HG03575 (cell line): Measurements from ENCODE around the gene RHBDF1.

Experiments
- ATAC-seq: cut with Tn5 transposase; IDR thresholded peaks from one replicate; pipeline ENCODE4 v1.9.1; 2021; ENCODE audit not compliant: unreplicated experiment, insufficient number of reproducible peaks, low FRiP score; ENCODE audit errors: extremely low read depth

Gene RHBDF1, protein sequence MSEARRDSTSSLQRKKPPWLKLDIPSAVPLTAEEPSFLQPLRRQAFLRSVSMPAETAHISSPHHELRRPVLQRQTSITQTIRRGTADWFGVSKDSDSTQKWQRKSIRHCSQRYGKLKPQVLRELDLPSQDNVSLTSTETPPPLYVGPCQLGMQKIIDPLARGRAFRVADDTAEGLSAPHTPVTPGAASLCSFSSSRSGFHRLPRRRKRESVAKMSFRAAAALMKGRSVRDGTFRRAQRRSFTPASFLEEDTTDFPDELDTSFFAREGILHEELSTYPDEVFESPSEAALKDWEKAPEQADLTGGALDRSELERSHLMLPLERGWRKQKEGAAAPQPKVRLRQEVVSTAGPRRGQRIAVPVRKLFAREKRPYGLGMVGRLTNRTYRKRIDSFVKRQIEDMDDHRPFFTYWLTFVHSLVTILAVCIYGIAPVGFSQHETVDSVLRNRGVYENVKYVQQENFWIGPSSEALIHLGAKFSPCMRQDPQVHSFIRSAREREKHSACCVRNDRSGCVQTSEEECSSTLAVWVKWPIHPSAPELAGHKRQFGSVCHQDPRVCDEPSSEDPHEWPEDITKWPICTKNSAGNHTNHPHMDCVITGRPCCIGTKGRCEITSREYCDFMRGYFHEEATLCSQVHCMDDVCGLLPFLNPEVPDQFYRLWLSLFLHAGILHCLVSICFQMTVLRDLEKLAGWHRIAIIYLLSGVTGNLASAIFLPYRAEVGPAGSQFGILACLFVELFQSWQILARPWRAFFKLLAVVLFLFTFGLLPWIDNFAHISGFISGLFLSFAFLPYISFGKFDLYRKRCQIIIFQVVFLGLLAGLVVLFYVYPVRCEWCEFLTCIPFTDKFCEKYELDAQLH

DNA sequence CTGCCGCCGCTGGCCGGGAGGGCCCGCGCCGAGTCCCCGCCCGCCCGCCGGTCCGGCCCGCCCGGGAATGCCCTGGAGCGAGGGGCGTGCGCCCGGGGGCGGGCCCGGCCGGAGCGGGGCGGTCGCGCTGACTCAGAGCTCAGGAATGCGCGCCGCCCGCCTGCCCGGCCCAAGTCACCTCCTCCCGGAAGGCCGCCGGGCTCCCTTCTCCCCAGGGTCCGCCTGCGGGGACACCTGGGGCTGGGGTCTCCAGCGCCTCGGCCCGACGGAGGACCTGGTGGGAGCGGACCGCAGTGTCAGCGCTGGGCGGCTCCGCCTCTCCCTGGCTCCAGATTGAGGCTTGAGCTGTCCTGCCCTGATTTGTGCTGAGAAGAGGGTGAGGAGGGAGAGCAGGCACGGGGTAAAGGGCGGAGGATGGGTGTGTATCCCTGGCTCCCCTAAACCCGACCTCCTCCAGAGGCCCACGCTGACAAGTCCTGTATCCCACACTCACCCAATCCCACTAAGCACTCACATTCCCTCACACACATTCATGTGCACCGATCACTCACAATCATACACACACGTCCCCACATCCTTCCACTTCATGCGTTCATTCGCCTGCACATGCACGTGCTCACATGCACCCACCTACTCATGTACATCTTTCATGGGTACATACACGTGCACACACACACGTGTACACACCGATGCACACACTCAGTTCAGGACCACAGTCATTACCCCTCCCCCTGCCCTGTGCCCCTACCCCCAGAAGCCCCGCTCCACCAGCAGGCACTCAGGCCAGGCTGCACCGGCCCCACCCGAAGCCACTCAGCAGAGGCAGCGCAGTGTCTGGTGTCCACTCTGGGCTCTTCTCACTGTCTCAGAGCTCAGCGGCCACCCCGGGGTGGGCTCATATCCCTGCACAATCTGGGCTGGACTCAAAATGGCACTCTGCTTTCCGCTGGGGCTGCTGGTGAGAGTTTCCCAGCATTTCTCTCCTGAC, at the start of gene RHBDF1:
Gene RHBDF1 (minus strand): TSS at position 71 of the 988 bp plus-strand sequence. CDS start 7,616 bp downstream, outside the sequence.
- no peak for ATAC-seq

DNA sequence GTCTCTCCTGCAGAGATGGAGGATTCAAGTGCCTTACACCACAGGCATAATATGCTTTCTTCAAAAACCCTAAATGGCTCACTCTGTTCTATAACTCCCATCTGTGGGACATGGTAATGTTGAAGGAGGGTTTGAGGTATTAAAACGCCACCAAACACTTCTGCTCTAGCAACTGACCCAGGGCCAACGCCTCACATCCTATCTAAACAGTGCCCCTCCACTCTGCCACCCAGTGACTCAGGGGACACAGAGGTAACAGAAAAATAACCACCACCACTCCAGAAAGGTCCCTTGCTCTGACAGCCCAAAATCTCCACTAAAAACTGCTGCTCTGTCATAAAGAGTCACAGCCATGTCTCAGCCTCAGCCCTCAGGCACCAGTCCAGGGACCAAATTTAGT, 48.3 kb upstream of the RHBDF1 start:
- no peak for ATAC-seq

DNA sequence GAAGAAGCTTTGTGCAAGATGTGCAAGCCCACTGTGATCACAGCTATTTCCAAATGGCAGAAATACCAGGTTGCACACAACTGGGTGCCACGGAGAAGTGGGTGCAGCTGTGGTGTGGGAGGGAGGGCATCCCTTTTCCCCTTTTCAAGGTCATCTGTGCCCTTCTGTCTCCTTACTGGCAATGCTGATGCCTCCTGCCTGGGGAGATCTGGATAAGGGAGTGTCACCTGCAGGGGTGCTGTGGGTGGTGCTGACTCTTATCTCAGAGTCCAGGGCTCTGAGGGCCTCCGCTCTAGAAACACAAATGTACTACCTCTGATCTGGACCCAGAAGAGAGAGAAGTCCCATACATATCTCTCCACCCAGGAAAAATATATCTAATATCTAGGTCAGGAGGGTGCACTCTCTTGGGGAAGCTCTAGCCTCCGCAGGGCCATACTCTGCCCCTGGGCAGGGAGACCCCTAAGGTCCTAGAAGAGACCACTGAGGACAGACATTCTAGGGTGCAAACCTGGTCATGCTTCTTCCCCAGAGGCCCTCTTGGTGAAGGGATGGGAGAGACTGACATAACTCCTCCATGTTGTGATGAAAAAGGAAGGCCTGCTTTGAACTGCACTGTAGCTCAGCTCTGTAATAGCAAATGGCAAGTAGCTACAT, 47.5 kb upstream of the RHBDF1 start:
- ATAC-seq: no peak

DNA sequence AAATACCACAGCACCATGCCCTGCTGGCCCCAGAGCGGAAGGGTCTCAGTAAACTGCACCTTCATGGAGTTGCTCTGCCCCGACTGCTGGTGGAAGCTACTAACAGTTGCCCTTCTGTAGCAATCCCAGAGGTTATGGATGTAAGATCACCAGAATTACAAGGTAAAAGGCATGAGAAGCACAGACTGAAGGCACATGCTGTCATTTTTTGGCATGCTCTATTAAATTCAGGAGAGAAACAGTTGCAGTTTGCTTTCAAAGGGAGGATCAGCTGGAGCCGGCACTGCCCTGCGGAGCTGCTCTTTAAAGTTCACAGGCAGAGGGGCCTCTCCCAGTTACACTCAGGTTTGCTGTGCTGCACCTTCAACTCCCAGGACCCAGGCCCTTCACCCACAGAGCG, 46.9 kb upstream of the RHBDF1 start:
- ATAC-seq: no peak

DNA sequence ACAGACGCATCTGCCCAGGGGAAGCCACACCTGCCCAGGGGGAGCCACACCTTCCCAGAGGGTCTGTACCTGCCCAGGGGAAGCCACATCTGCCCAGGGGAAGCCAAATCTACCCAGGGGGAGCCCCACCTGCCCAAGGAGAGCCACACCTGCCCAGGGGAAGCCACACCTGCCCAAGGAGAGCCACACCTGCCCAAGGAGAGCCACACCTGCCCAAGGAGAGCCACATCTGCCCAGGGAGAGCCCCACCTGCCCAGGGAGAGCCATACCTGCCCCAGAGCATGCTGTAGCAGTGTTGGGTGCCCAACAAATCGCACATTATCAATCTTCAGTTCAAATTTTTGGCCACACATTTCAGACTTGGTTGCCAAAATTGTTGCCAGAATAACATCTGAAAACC, 46.4 kb upstream of the RHBDF1 start:
- no peak for ATAC-seq

DNA sequence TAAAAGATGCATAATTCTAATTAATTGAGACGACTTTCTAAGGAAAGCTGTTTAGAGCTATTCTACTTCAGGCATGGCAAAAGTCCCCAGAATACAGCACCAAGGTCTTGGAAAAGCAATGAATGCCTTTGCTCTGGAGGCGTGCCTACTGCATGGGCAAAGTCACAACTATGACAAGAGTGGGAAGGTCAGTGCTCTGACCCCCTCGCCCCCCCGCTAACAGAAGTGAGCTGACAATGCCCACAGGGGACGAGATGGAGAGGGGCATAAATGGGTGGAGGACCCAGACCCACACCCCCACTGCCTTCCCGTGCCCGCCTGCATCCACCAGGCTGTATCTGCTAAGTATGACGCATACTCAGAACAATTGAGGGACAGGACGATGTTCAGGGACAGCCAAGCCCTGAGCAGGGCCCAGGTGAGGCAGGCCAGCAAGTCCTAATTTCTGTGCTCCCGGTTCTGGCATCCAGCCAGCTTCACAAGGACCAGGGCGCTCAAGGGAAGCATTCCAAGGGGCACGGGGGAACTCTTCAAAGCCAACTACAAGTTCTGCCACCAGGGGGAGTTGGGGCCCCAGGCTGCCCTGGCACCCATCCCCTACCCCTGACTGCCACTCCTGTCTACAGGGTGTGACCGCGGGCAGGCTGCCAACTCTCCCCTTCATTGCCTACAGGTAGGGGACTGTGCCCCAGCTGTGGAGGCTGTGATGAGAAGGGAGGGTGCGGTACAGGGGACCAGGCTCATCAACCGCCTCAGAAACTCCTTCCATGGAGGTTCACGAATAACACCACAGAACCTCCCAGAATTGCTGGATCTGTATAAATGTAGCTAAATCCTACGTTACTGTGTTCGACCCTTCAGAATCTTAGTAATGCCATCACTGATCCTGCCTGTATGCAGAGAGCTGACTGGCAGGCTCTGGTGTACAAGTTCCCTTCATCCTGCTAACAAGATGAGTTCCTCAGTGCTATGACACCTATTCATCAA, 45.2 kb upstream of the RHBDF1 start:
- ATAC-seq: no peak

DNA sequence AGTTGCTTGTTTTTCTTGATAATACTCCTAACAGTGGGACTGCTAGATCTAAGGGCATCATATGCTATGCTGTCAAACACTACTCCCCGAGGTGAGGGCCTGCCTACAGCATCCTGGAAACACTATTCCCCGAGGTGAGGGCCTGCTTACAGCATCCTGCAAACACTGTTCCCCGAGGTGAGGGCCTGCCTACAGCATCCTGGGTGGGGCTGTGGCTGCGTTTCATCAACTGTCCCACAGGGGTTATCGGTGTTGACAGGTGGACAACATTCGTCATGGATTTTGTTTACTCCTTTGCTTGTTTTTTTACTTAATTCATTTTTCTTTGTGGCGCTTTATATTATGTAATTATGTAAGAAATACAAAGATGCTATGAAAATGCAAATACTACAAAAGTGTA, 43.6 kb upstream of the RHBDF1 start:
- no peak for ATAC-seq

DNA sequence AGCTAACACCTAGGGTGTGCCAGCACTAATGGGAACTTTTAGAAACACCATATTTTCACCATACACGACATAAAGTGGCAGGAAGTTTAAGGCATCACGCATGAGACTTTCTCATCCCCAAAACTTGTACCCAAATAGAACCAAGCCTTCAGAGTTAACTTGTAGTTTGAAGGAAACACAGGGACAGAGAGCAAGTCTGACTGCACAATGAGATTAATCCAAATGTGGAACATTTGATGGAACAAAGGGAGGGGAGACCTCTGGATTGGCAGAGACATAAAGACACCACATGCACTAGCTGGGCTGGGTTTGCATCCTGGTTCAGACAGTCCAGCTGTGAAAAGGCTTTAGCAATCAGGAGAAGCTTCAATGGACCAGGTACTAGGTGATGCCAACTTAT, 41.9 kb upstream of the RHBDF1 start:
- no peak for ATAC-seq

DNA sequence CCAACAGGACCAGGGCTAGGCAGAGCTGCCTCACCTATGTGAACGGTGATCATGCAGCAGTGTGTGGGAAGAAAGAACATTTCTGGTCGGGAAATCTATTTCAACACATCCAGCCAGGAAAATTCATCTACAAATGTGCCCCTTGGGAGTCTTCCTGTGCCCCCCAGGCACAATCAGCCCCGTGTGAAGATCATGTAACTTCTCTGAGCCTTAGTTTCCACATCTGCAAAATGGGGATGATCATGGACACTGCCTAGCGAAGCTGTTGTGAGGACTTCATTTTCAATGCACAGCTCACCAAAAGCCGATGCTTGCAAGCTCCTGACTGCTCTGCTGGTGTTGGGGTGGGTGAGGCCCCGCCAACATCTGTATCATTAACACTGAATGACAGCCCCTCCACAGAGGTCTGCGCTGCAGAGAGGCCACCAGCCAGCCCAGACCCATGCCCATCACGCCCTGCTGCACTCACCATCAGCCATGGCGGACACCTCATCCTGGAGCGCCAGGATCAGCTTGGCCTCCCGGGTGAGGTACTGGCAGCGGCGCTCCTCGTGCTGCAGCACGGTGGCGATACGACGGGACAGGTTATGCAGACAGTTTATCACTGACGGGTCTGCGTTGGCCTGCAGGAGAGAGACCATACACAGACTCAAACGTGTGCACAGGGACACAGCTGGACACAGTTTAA, 39.9 kb upstream of the RHBDF1 start:
- ATAC-seq: no peak

DNA sequence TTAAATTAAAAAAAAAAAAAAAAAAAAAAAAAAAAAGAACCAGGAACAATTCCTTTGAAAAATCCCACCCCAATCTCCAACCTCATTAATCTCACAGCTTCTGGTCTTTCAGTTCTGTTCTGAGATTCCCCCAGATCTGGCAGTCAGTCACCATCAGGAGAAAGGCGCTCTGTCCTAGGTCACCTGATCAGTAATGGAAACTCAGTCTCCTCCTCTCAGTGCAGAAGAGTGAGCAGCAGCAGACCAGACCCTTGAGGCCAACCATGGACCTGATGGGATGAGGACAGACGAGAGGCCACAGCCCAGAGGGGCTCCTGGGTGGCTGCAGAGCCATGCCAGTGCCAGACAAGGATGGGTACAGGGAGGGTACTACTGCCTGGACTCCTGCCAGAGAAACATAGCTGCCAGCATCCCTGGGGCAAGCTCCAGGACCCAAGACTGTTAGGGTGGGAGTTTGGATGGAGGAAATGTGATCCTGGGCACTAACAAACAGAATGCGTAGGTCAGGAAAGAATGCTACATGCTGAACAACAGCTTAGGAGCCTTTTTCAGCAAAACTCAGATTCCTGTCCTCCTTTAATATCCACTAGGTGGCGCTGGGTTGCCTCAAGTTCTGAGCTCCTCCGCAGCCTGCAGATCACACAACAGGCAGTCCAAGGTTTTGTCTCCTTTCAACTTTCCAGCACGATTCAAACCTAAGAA, 34.3 kb upstream of the RHBDF1 start:
- no peak for ATAC-seq

DNA sequence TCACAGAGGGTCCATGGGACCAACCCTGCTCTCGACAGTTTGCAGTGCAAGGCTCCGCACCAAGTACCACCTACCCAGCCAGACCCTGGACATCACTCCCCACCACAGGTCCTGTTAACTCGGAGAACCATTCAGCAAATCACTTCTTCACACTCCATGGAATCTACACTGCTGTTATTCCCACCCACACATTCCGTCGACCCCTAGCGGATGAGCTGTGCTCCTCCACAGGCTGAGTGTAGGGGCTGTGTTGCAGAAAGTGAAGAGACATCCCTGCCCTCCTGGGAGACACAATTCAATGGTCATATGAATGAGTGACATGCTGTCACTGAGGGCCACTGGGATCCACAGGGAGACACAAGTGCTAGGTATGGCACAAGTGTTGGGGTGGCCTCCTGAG, 33.1 kb upstream of the RHBDF1 start:
- no peak for ATAC-seq

DNA sequence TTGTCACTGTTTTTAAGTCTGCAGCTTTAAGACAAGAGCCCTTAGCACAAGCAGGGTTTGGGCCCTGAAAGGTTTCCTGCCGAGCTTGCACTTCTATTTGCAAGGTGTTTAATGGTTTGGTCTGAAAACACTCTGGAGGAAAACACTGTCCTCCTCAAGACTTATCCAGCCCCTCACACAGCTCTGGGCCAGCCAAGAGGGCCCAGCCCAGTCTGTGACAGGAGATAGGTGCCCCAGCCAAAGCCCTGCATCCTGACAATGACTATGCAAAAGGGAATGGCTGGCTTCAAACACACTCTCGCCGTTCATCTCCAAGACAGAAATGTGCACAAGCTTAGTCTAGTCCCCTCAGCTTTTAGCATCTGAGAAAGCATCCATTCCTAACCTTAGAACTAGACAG, 32.5 kb upstream of the RHBDF1 start:
- ATAC-seq: no peak

DNA sequence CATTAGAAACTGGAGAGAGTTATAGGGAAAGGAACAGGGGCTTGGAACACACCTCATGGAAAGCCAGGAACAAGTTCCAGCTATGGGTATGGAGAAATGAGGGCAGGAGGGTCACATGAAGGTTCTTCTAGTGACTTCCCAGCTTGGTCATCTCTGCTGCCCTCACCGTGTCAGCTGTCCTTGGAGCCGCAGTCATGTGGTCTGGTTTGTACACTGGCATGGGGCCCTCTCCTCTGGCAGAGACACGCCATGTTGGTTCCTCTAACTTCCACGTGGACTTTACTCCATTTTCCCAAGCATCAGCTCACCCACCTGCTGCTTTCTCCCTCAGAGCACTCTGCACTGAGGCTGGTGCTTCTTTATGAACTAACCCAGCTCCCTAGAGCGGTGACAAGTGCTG, 31.9 kb upstream of the RHBDF1 start:
- no peak for ATAC-seq

DNA sequence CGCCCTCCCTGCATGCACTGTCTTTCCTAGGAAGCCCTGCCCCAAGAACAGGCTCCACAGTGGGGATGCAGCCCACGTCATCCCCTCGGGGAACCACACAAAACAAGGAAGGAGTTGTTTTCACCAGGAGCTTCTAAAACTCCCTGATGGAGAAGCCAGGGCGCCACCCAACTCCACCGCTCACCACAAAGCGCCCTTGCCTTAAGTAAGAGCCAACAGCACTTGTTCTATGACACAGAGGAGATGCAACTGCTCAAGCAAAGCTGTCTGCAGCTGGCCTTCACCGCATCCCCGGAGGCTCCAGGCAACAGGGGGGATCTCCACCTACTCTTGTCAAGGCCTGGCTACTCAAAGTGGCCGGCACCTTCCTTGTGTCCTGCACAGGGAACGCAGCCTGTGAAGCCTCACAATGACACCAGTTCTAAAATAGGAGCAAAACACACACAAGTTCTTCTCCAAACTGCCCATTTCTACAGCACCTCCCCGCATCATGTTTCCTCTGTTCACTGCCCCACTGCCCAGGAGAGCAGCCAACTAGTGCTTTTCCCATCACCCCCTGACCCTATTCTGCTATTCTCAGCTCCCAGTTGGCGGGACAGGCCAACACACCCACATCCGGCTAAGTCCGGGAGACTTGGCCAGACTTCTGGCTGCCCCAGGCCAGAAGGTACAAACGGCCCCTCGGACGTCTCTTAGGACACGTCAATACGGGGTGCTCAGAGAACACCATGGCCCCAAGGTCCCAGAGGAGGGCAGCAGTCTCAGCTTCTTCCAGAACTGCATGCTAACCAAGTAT, 29.8 kb upstream of the RHBDF1 start:
- no peak for ATAC-seq

DNA sequence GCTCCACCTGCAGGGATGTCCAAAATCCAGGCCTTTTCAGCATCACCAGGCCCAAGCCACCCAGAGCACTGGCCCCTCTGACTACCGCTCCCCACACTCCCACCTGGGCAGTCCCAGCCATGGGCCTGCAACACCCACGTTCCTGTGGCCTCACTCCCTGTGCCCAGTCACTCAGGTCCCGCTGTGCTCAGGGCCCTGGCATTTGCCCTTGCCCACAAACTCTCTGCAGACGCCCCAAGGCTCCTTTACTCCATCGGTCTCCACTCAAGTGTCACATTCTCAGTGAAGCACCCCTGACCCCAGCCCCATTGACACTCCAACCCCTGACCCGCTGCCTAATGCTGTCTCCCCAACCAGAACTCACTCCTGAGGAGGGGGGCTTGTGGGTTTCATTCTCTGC, 29.2 kb upstream of the RHBDF1 start:
- no peak for ATAC-seq

DNA sequence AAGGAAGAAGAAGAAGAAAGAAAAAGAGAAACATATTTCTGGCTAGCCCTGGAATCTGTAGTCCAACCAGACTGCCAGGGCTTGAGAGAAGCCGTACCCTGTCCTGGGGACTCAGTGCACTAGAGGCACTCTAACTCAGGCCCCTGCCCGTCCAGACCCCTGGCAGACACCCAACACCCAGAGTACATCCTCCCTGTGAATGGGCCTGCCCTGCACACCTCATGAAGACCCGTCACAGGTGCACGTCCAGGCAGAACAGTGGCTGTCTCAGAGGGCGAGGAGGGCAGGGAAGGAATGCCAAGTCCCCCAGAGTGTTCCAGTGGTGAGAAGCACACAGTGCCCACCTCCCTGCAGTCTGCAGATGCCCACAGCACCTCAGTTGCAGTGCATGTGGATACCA, 28.6 kb upstream of the RHBDF1 start:
- no peak for ATAC-seq
